Tibial nerve (tissue), 4 donors: ENCODE results near the gene SUDS3. TPM values are rescaled to one million over a fixed set of nuclear protein-coding genes. Genes with fewer than 3 reads are reported as not detected.
A peak's percentile ranks its signal among the peaks of the same experiment; 100 is the strongest.

Source experiments
- DNase-seq, 2 donors: peaks; one replicate each; pipeline ENCODE4 v3.0.0-alpha.2; 2019; ENCODE audit warnings: low spot score in 2 of 2
- H3K27ac ChIP-seq, 4 donors: fragments of 200-600 bp; sonication (generic) in 3 of 4; one replicate each; pipeline ENCODE4 v1.5.1; 2017 to 2019; ENCODE audit warnings: mild to moderate bottlenecking in 1 of 4
- H3K27me3 ChIP-seq, 2 donors: fragments of 200-600 bp; sonication (generic) in 1 of 2; one replicate each; pipeline versions ENCODE4 v1.5.1 to v1.6.0; 2017 to 2019
- H3K36me3 ChIP-seq, 3 donors: fragments of 200-600 bp; sonication (generic); one replicate each; pipeline ENCODE4 v1.5.1; 2018 to 2019
- H3K4me1 ChIP-seq, 4 donors: fragments of 200-600 bp; sonication (generic) in 3 of 4; one replicate each; pipeline ENCODE4 v1.5.1; 2017 to 2019
- H3K4me3 ChIP-seq, 4 donors: fragments of 200-600 bp; sonication (generic) in 3 of 4; one replicate each; pipeline ENCODE4 v1.5.1; 2017 to 2019; ENCODE audit warnings: mild to moderate bottlenecking in 1 of 4, moderate library complexity in 1 of 4
- H3K9me3 ChIP-seq, 4 donors: fragments of 200-600 bp; sonication (generic) in 3 of 4; one replicate each; pipeline ENCODE4 v1.5.1; 2017 to 2019
- CTCF ChIP-seq, 5 experiments: fragments of 200-600 bp in 3 of 5; fragments of 450-650 bp in 2 of 5; sonication (generic) in 3 of 5; IDR thresholded peaks; one replicate each; pipeline ENCODE4 v1.5.1; 2016 to 2019; ENCODE audit warnings: antibody characterized with exemption in 5 of 5, mild to moderate bottlenecking in 3 of 5, moderate library complexity in 2 of 5
- EP300 ChIP-seq, 2 donors: sonication (generic); formaldehyde crosslinking; IDR thresholded peaks; one replicate each; pipeline ENCODE4 v1.6.1; 2017; ENCODE audit warnings: antibody characterized with exemption in 2 of 2, mild to moderate bottlenecking in 1 of 2
- POLR2A ChIP-seq, 2 donors: fragments of 450-650 bp; IDR thresholded peaks; one replicate each; pipeline ENCODE4 v1.6.1; 2017; ENCODE audit warnings: antibody characterized with exemption in 2 of 2, mild to moderate bottlenecking in 2 of 2, moderate library complexity in 2 of 2
- WGBS, 2 donors: methylation state at CpG; one replicate each; pipeline ENCODE4 v1.1.5; 2018; 5-methylcytosine and 5-hydroxymethylcytosine counted together
- total RNA-seq, 4 donors: library from RNA; depleted of rRNA; stranded (reverse); fragments of >200 nt; gene quantifications; one replicate each; pipeline ENCODE4 v1.1.0, GENCODE V29; 2016

The SUDS3 gene
- total RNA-seq, 4 donors from 2014 or later, result 33.9 to 92.0 (median 58.3) TPM

- TF ChIP-seq CTCF (IDR thresholded peaks at IDR 0.05) (no peak), EP300 (IDR thresholded peaks at IDR 0.05) (no peak), POLR2A (IDR thresholded peaks at IDR 0.05) (no peak)
- Histone ChIP-seq H3K27ac (peak overlapping the region in 1 of 4 donors; percentile 11), H3K27me3 (no peaks in the 10 kb centered on the region), H3K36me3 (peaks cover 0 to 6% (median 0%) of the 10 kb centered on the region in 3 donors), H3K9me3 (no peaks in the 10 kb centered on the region), H3K4me1 (peaks cover 0 to 33% (median 0%) of the 10 kb centered on the region in 4 donors), H3K4me3 (no peak overlapping the region)
- no peak for DNase-seq
- 39 to 46% methylated on average over 3 of the region's 3 CpGs for WGBS, 2 donors
Observed at GRCh38 chr12:118330421-118331018, 45.8 kb upstream of the SUDS3 start.

- WGBS, 2 donors, result 77 to 83% methylated on average over 4 of the region's 4 CpGs
Observed at GRCh38 chr12:118332511-118332910, 43.8 kb upstream of the SUDS3 start.

GRCh38 chr12:118334241-118334640, 42.1 kb upstream of the SUDS3 start:
- Histone ChIP-seq H3K27ac (no peak overlapping the region), H3K4me3 (no peak overlapping the region), H3K4me1 (peaks cover 0 to 8% (median 0%) of the 10 kb centered on the region in 4 donors), H3K9me3 (no peaks in the 10 kb centered on the region), H3K36me3 (peaks cover 0 to 6% (median 0%) of the 10 kb centered on the region in 3 donors), H3K27me3 (no peaks in the 10 kb centered on the region)
- 91 to 96% methylated on average over 3 of the region's 3 CpGs for WGBS, 2 donors
- TF ChIP-seq EP300 (IDR thresholded peaks at IDR 0.05) (no peak), CTCF (IDR thresholded peaks at IDR 0.05) (no peak), POLR2A (IDR thresholded peaks at IDR 0.05) (no peak)
- no peak for DNase-seq

More at GRCh38 chr12:118332511-118332910, 43.8 kb upstream of the SUDS3 start:
- Histone ChIP-seq H3K9me3 (no peaks in the 10 kb centered on the region), H3K4me1 (peaks cover 0 to 26% (median 0%) of the 10 kb centered on the region in 4 donors), H3K27ac (no peak overlapping the region), H3K36me3 (peaks cover 0 to 6% (median 0%) of the 10 kb centered on the region in 3 donors), H3K4me3 (no peak overlapping the region), H3K27me3 (no peaks in the 10 kb centered on the region)
- no peak for TF ChIP-seq EP300 (IDR thresholded peaks at IDR 0.05)
- no peak for TF ChIP-seq POLR2A (IDR thresholded peaks at IDR 0.05)
- no peak for TF ChIP-seq CTCF (IDR thresholded peaks at IDR 0.05)
- no peak for DNase-seq

GRCh38 chr12:118334939-118335567, 41.3 kb upstream of the SUDS3 start:
- 94 to 96% methylated on average over 4 of the region's 4 CpGs for WGBS, 2 donors
- no peak for DNase-seq
- H3K27me3 ChIP-seq, result no peaks in the 10 kb centered on the region
- H3K4me1 ChIP-seq, result peaks cover 0 to under 1% (median 0%) of the 10 kb centered on the region in 4 donors
- peaks cover 0 to 6% (median 0%) of the 10 kb centered on the region in 3 donors for H3K36me3 ChIP-seq
- no peak overlapping the region for H3K27ac ChIP-seq
- TF ChIP-seq POLR2A (IDR thresholded peaks at IDR 0.05), result no peak
- H3K9me3 ChIP-seq, result no peaks in the 10 kb centered on the region
- H3K4me3 ChIP-seq, result no peak overlapping the region

- H3K27ac ChIP-seq, result no peak overlapping the region
- peaks cover 0 to 6% (median 0%) of the 10 kb centered on the region in 3 donors for H3K36me3 ChIP-seq
- WGBS, 2 donors, result 87 to 90% methylated on average over 2 of the region's 2 CpGs
- H3K9me3 ChIP-seq, result no peaks in the 10 kb centered on the region
- no peak overlapping the region for H3K4me3 ChIP-seq
- no peak for DNase-seq
- TF ChIP-seq POLR2A (IDR thresholded peaks at IDR 0.05) (no peak), EP300 (IDR thresholded peaks at IDR 0.05) (no peak), CTCF (IDR thresholded peaks at IDR 0.05) (no peak)
- H3K27me3 ChIP-seq, result no peaks in the 10 kb centered on the region
- no peaks in the 10 kb centered on the region for H3K4me1 ChIP-seq
Observed at GRCh38 chr12:118336123-118336522, 40.2 kb upstream of the SUDS3 start.
